SW480 (cell line): ENCODE results near the gene CXADR.
"Not testable (repeated sequence)": the region's sequence is repeated elsewhere in the genome, so short reads cannot be mapped to it uniquely, and the experiment has no call there.

ENCODE experiments used
- DNase-seq: peaks from one replicate; pipeline ENCODE4 v3.0.0-alpha.2; 2016; ENCODE audit warnings: low spot score

CXADR gene

GRCh38 chr21:17512253-17513213, at the start of gene CXADR:
CXADR (plus strand) TSS chr21:17513043; CDS start chr21:17513130, 87 bp downstream.
- DNase-seq = peak; percentile 91

DNA sequence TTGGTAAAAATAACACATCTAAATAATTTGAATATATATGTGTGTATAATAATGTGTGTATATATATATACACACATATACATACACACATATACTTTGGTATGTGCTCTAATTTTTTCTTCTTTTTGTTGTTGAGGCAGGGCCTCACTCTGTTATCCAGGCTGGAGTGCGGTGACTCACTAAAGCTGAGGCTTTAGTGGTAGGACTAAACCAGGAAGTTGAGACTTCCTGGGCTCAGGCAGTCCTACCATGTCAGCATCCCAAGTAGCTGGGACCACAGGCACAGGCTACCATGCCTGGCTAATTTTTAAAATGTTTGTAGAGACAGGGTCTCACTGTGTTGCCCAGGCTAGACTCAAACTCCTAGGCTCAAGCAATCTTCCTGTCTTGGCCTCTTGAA, 46.7 kb upstream of the CXADR start:
- DNase-seq = peak; percentile 34

GRCh38 chr21:17467392-17467791, 45.5 kb upstream of the CXADR start:
- DNase-seq = no peak

DNA sequence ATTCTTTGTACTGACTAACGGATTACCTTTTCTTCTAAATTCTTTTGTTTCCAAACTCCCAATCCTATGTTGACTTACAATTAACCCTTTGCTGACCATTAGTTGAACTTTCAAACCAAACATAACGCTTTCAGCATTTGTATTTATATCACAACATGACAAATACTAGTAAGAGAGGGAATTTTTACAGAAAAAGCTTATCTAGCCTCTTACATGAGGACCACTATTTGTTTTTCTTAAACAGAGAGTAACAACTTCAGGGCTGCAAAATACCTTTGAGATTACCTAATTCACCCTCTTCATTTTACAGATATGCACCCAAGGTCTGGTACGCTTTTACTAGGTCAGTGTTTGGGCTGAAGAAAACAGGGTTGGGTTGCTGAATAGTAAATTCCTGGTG, 45.0 kb upstream of the CXADR start:
- DNase-seq = no peak

- DNase-seq = no peak
Measured at GRCh38 chr21:17468698-17469097, 44.1 kb upstream of the CXADR start.

GRCh38 chr21:17469727-17470126, 43.1 kb upstream of the CXADR start:
- DNase-seq = no peak

DNA sequence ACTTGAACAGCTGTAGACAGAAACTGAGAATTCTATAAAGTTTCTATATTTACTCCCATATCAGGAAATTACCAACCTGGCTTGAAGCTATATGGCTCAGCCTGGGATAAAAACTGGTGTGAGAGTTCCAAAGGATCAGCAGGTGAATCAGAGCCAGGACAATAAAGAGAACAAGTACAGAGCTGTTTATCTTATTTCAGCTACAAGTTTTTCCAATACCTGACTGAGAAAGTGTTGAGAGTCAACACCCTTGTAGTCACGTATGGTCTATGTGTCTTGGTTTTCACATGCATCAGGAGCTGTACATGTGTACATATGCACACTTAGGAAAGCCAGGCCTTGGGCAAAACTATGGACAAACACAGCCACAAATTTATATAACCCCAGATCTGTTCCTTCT, 40.7 kb upstream of the CXADR start:
- DNase-seq = no peak

GRCh38 chr21:17472592-17473271, 40.1 kb upstream of the CXADR start:
- DNase-seq = no peak

DNA sequence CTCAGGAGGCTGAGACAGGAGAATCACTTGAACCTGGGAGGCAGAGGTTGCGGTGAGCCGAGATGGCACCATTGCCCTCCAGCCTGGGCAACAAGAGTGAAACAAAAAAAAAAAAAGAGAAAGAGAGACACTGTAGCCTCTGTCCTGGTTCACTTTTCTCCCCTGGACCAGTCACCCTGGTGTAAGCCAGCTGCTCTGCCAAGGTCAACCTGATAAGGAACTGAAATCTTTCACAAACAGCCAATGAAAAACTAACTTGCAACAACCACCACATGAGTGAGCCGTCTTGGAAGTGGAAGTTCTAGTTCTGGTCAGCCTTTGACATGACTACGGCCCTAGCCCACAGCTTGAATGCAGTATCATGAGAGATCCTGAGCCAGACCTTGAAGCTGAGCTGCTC, 36.8 kb upstream of the CXADR start:
- DNase-seq = no peak

DNA sequence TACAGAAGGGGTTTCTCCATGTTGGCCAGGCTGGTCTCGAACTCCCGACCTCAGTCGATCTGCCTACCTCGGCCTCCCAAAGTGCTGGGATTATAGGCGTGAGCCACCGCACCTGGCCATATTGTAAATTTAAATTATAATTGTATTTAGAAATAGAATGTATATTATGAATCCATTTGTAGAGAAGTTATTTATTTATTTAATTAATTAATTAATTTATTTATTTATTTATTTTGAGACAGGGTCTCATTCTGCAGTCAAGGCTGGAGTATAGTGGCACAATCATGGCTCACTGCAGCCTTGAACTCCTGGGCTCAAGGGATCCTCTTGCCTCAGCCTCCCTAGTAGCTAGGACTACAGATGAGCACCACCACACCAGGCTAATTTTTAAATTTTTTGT, 34.7 kb upstream of the CXADR start:
- DNase-seq = not testable (repeated sequence)

GRCh38 chr21:17479606-17480005, 33.2 kb upstream of the CXADR start:
- DNase-seq = no peak

DNA sequence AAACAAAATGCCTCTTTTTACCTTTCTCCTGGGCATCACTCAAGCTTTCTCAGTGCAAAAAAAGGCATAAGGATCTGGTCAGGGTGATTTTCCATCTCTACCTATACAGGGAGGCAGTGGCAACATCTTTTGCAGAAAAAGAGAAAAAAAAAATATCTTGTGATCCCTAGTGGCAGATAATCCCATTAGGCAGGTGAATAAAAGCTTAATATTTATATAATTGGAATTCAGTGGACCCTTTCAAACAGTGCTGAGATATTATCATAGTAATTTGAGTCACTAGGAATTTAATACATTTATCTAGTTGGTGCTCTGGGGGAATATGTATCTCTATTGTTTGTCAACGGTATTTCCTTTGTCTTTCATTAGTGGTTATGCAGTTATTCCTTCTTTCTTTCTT, 29.9 kb upstream of the CXADR start:
- no peak for DNase-seq

GRCh38 chr21:17488620-17489019, 24.2 kb upstream of the CXADR start:
- DNase-seq = no peak

- DNase-seq = not testable (repeated sequence)
Measured at GRCh38 chr21:17489565-17489964, 23.3 kb upstream of the CXADR start.

DNA sequence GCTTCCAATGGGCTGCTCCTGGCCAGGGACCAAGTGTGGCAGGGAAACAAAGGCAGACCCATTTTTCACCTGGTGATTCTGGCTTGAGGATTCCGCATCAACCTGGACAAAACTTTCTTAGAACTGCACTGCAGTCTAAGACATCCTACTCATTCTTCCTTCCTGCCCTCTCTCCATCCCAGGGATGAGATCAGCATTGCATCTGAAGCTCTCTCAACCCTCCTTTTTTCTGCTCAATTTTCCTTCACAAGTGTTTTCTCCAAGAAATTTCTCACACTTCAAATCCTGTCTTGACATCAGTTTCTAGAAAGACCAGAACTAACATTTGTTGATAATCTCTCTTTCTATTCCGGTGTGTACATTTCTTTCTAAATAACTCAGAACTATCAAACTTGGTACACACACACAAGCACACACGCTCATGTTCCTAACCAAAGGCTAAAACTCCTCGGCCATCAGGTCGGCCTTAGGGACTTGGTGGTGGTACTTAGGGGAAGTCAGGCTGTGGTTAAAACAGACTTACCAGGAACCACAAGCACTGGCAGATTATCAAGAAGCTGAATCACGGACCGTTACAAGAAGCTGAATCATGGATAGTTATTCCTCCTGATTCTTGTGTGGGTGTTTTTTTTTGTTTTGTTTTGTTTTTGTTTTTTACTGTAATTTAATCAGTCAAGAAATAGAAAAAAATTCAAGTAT, 21.0 kb upstream of the CXADR start:
- DNase-seq = peak; percentile 29

DNA sequence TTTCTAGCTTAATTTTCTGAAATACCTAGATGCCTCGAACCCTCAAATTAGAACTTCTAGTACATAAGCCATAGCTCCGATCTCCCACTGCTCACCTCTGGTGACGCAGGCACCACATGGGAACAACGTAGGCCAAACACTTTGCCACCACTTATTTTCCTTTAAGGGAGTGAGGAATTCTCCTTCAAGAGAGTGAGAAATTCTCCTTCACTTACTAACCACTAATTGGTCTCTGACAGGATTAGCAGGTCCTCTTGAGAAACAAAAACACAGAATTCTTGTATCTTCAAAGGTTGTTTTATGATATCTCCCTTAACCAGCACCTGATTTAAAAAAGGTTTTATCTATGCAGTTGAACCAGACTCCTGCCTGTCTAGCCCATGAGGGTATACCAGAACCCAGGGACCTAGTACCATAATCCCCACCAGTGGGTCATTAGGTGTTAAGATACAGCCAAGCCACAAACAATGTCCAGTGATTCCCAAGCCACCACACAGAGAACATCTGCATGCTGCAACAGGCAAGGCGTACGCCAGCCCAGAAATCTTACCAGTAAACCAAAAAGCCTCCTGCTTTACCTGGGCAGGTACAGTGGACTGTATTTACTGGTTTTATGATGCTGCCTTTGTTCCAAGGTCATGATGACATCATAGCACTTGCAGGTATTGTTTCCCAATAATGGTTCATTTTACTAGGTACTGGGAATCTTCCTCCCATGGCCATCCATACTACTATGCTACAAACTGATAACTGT, 20.3 kb upstream of the CXADR start:
- DNase-seq = no peak

DNA sequence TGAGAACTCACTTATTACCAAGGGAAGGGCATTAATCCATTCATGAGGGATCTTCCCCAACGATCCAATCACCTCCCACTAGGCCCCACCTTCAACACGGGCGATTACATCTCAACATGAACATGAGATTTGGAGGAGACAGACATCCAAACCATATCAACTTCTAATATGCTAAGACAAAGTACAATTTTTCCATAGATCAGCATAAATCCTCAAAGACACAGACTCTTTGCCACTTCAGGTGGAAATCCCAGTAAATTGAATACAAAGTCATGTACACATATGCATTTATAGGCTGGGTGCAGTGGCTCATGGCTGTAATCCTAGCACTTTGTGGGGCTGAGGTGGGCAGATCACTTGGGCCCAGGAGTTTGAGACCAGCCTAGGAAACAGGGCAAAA, 18.8 kb upstream of the CXADR start:
- no peak for DNase-seq

- DNase-seq = no peak
Measured at GRCh38 chr21:17495680-17496079, 17.2 kb upstream of the CXADR start.

DNA sequence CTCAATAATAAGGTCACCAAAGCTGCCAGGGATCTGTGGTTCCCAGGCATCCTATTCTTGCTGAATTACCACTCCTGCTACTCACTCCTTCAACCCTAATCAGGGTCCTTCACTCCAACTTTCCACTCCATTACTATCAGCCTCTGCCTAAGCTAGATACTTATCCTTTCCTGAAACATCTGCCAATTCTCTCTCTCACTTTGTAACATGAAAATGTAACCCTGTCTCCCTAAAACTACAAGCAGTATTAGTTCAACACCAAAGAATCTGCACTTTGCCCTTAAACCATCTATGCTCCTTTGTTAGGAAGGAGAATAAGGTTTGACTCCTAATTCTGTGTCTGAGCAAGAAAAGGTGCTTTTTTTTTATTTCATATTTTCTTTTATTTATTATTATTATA, 15.5 kb upstream of the CXADR start:
- no peak for DNase-seq

DNA sequence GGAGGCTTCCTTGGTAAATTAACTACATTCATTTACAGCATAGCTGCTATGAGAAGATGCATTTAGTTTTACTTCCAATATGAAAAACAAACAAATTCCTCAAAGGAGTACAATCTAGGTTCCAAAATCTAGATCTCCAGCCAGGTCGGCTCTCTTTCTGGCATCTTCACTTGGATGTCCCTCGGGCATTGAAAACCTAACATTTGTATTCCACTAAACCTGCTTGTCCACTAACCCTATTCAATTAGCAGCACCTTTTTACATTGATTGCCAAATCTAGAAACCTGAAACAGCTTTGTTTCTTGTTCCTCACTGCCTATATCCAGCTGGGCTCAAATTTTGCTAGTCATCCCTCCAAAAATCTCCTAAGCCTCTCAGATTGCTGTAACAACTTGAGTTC, 14.3 kb upstream of the CXADR start:
- no peak for DNase-seq

GRCh38 chr21:17501107-17502006, 11.5 kb upstream of the CXADR start:
- DNase-seq = peak; percentile 99
